Measurements from ENCODE around the gene TRAF1. TPM values are rescaled to one million over a fixed set of nuclear protein-coding genes. Genes with fewer than 3 reads are reported as not detected.

Gene TRAF1
- total and polyA plus RNA-seq, 10 of the 15 experiments (the other 5 are each of a cell fraction or from before 2014, with no cell fraction given) = 13.8 to 163 (median 128) TPM

DNA sequence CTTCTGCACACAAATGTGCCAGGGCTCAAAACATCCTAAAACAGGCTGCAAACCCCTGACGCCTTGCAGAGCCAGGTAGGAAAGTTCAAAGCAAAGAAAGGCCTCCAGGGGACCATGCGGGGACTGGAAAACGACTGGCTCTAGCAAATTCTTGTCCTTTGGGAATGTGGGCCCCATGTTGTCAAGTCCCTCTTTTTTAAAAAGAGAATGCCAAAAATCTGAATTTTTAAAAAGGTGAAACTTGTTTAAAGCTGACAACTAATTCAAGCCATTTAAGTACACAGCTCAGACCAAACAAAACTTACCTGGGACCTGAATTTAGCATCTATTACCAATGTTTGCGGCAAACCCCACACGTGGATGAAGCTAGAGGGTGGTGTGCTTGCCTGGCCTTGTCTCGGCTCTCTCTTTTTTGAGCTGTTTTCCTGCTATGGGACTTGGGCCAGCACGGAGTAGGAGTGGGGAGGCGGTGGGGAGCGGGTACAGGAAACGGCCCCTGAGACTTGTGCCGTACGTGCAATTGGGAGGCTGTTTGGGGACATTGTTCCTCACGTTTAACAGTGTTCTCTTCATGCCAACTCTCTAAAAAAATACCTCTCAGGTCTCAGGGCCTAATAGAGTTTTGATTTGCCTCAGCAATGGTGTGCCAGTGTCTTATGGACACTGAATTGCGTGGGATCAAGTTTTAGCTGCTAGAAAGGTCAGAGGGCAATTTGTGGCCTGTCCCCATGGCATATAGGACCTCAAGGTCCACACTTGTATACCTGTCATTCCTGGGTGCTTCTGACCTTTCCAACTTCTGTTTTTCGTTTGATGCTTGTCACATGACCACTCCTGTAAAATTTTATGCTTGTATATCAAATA is 34.5 kb downstream of the TRAF1 start (continued):
- TF ChIP-seq STAT1 (conservative IDR thresholded peaks at IDR 0.05) (no peak), POLR2A (IDR thresholded peaks at IDR 0.05; ENCODE audit: low read depth, low read length) (no peak), PML (IDR thresholded peaks at IDR 0.05; ENCODE audit: low read length) (no peak), ZNF207 (IDR thresholded peaks at IDR 0.05; ENCODE audit: borderline replicate concordance) (peak; percentile 39; the same call in 1 of the 2 replicates), RAD21 (IDR thresholded peaks at IDR 0.05; ENCODE audit: insufficient read depth, low read depth, low read length) (no peak), JUND (IDR thresholded peaks at IDR 0.05; ENCODE audit: low read depth, low read length) (no peak), EP300 (IDR thresholded peaks at IDR 0.05; ENCODE audit: borderline replicate concordance in 1 of 2, control insufficient read depth in 1 of 2, low read depth in 2 of 2, low read length in 2 of 2) (no peak), RBBP5 (conservative IDR thresholded peaks at IDR 0.05) (no peak)
- TF ChIP-seq, protein P1, sequence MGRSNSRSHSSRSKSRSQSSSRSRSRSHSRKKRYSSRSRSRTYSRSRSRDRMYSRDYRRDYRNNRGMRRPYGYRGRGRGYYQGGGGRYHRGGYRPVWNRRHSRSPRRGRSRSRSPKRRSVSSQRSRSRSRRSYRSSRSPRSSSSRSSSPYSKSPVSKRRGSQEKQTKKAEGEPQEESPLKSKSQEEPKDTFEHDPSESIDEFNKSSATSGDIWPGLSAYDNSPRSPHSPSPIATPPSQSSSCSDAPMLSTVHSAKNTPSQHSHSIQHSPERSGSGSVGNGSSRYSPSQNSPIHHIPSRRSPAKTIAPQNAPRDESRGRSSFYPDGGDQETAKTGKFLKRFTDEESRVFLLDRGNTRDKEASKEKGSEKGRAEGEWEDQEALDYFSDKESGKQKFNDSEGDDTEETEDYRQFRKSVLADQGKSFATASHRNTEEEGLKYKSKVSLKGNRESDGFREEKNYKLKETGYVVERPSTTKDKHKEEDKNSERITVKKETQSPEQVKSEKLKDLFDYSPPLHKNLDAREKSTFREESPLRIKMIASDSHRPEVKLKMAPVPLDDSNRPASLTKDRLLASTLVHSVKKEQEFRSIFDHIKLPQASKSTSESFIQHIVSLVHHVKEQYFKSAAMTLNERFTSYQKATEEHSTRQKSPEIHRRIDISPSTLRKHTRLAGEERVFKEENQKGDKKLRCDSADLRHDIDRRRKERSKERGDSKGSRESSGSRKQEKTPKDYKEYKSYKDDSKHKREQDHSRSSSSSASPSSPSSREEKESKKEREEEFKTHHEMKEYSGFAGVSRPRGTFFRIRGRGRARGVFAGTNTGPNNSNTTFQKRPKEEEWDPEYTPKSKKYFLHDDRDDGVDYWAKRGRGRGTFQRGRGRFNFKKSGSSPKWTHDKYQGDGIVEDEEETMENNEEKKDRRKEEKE (IDR thresholded peaks at IDR 0.05) = no peak
- TF ChIP-seq, protein P2, sequence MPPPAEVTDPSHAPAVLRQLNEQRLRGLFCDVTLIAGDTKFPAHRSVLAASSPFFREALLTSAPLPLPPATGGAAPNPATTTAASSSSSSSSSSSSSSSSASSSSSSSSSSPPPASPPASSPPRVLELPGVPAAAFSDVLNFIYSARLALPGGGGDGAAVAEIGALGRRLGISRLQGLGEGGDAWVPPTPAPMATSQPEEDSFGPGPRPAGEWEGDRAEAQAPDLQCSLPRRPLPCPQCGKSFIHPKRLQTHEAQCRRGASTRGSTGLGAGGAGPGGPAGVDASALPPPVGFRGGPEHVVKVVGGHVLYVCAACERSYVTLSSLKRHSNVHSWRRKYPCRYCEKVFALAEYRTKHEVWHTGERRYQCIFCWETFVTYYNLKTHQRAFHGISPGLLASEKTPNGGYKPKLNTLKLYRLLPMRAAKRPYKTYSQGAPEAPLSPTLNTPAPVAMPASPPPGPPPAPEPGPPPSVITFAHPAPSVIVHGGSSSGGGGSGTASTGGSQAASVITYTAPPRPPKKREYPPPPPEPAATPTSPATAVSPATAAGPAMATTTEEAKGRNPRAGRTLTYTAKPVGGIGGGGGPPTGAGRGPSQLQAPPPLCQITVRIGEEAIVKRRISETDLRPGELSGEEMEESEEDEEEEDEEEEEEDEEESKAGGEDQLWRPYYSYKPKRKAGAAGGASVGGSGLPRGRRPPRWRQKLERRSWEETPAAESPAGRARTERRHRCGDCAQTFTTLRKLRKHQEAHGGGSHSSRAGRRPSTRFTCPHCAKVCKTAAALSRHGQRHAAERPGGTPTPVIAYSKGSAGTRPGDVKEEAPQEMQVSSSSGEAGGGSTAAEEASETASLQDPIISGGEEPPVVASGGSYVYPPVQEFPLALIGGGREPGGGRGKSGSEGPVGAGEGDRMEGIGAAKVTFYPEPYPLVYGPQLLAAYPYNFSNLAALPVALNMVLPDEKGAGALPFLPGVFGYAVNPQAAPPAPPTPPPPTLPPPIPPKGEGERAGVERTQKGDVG (CRISPR knock-in tag; IDR thresholded peaks at IDR 0.05) = no peak
- TF ChIP-seq, protein P3, sequence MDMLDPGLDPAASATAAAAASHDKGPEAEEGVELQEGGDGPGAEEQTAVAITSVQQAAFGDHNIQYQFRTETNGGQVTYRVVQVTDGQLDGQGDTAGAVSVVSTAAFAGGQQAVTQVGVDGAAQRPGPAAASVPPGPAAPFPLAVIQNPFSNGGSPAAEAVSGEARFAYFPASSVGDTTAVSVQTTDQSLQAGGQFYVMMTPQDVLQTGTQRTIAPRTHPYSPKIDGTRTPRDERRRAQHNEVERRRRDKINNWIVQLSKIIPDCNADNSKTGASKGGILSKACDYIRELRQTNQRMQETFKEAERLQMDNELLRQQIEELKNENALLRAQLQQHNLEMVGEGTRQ (IDR thresholded peaks at IDR 0.05; ENCODE audit: borderline replicate concordance, low read depth, low read length) = no peak
- TF ChIP-seq, protein P4, sequence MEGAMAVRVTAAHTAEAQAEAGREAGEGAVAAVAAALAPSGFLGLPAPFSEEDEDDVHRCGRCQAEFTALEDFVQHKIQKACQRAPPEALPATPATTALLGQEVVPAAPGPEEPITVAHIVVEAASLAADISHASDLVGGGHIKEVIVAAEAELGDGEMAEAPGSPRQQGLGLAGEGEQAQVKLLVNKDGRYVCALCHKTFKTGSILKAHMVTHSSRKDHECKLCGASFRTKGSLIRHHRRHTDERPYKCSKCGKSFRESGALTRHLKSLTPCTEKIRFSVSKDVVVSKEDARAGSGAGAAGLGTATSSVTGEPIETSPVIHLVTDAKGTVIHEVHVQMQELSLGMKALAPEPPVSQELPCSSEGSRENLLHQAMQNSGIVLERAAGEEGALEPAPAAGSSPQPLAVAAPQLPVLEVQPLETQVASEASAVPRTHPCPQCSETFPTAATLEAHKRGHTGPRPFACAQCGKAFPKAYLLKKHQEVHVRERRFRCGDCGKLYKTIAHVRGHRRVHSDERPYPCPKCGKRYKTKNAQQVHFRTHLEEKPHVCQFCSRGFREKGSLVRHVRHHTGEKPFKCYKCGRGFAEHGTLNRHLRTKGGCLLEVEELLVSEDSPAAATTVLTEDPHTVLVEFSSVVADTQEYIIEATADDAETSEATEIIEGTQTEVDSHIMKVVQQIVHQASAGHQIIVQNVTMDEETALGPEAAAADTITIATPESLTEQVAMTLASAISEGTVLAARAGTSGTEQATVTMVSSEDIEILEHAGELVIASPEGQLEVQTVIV (IDR thresholded peaks at IDR 0.05; ENCODE audit: borderline replicate concordance, partially characterized antibody) = no peak
- TF ChIP-seq, protein P5, sequence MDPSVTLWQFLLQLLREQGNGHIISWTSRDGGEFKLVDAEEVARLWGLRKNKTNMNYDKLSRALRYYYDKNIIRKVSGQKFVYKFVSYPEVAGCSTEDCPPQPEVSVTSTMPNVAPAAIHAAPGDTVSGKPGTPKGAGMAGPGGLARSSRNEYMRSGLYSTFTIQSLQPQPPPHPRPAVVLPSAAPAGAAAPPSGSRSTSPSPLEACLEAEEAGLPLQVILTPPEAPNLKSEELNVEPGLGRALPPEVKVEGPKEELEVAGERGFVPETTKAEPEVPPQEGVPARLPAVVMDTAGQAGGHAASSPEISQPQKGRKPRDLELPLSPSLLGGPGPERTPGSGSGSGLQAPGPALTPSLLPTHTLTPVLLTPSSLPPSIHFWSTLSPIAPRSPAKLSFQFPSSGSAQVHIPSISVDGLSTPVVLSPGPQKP (IDR thresholded peaks at IDR 0.05; ENCODE audit: low read depth, low read length) = no peak
